Astrocyte of the cerebellum (primary cell): Measurements from ENCODE around the gene MEIS3.

Experiments
- DNase-seq: peaks from one replicate; pipeline ENCODE4 v3.0.0-alpha.2; 2011; ENCODE audit warnings: low read depth
- H3K4me3 ChIP-seq: 2 replicates; pipeline ENCODE4 v1.5.1; 2011; ENCODE audit warnings: mild to moderate bottlenecking, low read depth, low read length, moderate library complexity
- CTCF ChIP-seq: IDR thresholded peaks from 2 replicates; pipeline ENCODE4 v1.5.1; 2012; ENCODE audit warnings: low read length, low read depth, moderate library complexity, mild to moderate bottlenecking; ENCODE audit errors: missing control alignments
- in situ Hi-C: cut with HindIII; loops from 2 replicates; pipeline ENCODE4 v1.10.0; 2017; ENCODE audit warnings: low sequenced_read_pairs

The MEIS3 gene

GRCh38 chr19:47422417-47423163 is 3.3 kb upstream of the MEIS3 start:
- TF ChIP-seq CTCF: no peak
- no peak for DNase-seq
- in situ Hi-C loops: no loop called here
- H3K4me3 ChIP-seq: no peak overlapping the region

GRCh38 chr19:47421844-47422395 is 2.6 kb upstream of the MEIS3 start:
- no peak for DNase-seq
- H3K4me3 ChIP-seq: no peak overlapping the region
- TF ChIP-seq CTCF: no peak
- in situ Hi-C loops: no loop called here

GRCh38 chr19:47421244-47421786 is 2.0 kb upstream of the MEIS3 start:
- in situ Hi-C loops: no loop called here
- H3K4me3 ChIP-seq: no peak overlapping the region
- TF ChIP-seq CTCF: no peak
- DNase-seq: no peak

GRCh38 chr19:47419789-47420188 is 462 bp upstream of the MEIS3 start:
- no peak for TF ChIP-seq CTCF
- in situ Hi-C loops: no loop called here
- H3K4me3 ChIP-seq: no peak overlapping the region
- DNase-seq: no peak

GRCh38 chr19:47418692-47419029 is 666 bp downstream of the MEIS3 start:
- DNase-seq: no peak
- in situ Hi-C loops: no loop called here
- no peak for TF ChIP-seq CTCF
- H3K4me3 ChIP-seq: peak overlapping the region; percentile 37

- no peak for TF ChIP-seq CTCF
- peak overlapping the region; percentile 37 for H3K4me3 ChIP-seq
- in situ Hi-C loops: no loop called here
- no peak for DNase-seq
These were observed 1.3 kb downstream of the MEIS3 start for GRCh38 chr19:47417746-47418691.
